Embryonic facial prominence (tissue), 1 donor: Measurements from ENCODE around the gene MIS18BP1.
"Not testable (repeated sequence)": the region's sequence is repeated elsewhere in the genome, so short reads cannot be mapped to it uniquely, and the experiment has no call there.

Source experiments
- DNase-seq: peaks from one replicate; pipeline ENCODE4 v3.0.0-alpha.2; 2016; ENCODE audit errors: extremely low spot score

The MIS18BP1 gene

GRCh38 chr14:45246151-45246550, 6.9 kb downstream of the MIS18BP1 start:
- DNase-seq = no peak

GRCh38 chr14:45242706-45243105, 10.3 kb downstream of the MIS18BP1 start:
- DNase-seq = no peak

- DNase-seq = no peak
Observed at GRCh38 chr14:45238988-45239387, 14.0 kb downstream of the MIS18BP1 start.

- DNase-seq = no peak
Observed at GRCh38 chr14:45227566-45227965, 25.4 kb downstream of the MIS18BP1 start.

GRCh38 chr14:45222485-45223262, 30.3 kb downstream of the MIS18BP1 start:
- DNase-seq = no peak

- DNase-seq = not testable (repeated sequence)
Observed at GRCh38 chr14:45214341-45214740, 38.7 kb downstream of the MIS18BP1 start.

- DNase-seq = not testable (repeated sequence)
Observed at GRCh38 chr14:45213716-45214115, 39.3 kb downstream of the MIS18BP1 start.

GRCh38 chr14:45212231-45212630, 40.8 kb downstream of the MIS18BP1 start:
- DNase-seq = no peak

GRCh38 chr14:45211295-45211694, 41.7 kb downstream of the MIS18BP1 start:
- no peak for DNase-seq

- DNase-seq = no peak
Observed at GRCh38 chr14:45210159-45210558, 42.8 kb downstream of the MIS18BP1 start.

- no peak for DNase-seq
Observed at GRCh38 chr14:45204241-45204640, 48.8 kb downstream of the MIS18BP1 start.

GRCh38 chr14:45201905-45202304, 51.1 kb downstream of the MIS18BP1 start:
- no peak for DNase-seq

- DNase-seq = no peak
Observed at GRCh38 chr14:45199230-45199629, 53.8 kb downstream of the MIS18BP1 start.

GRCh38 chr14:45198551-45198950, 54.5 kb downstream of the MIS18BP1 start:
- DNase-seq = no peak

GRCh38 chr14:45194964-45195363, 58.0 kb downstream of the MIS18BP1 start:
- DNase-seq = no peak

GRCh38 chr14:45185100-45185814, 67.7 kb downstream of the MIS18BP1 start:
- DNase-seq = no peak

- DNase-seq = no peak
Observed at GRCh38 chr14:45181806-45182205, 71.2 kb downstream of the MIS18BP1 start.

GRCh38 chr14:45181329-45181728, 71.7 kb downstream of the MIS18BP1 start:
- DNase-seq = no peak

- no peak for DNase-seq
Observed at GRCh38 chr14:45177076-45177475, 75.9 kb downstream of the MIS18BP1 start.

- no peak for DNase-seq
Observed at GRCh38 chr14:45169906-45170305, 83.1 kb downstream of the MIS18BP1 start.

GRCh38 chr14:45156067-45156466, 96.9 kb downstream of the MIS18BP1 start:
- DNase-seq = no peak
